ENCODE results near the gene BMI1.

DNA sequence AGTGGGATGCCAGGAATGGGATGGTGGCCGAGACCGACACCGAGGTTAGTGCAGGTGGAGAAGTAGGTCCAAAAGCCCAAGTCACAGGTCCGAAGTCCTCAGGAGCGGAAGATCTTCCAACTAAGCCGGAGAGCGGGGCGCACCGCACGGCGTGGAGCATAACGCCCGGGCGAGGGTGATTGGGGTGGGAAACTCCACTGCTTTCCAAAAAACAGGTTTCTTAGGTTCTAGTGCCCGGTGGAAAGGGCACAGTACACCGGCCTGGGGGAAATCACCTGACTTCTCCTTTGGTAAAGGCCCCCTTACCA, 13.0 kb downstream of the BMI1 start:
- TF ChIP-seq POLR2A (IDR thresholded peaks at IDR 0.05) = no peak
- no peak for TF ChIP-seq POLR2AphosphoS5 (IDR thresholded peaks at IDR 0.05)
- TF ChIP-seq, protein P1, sequence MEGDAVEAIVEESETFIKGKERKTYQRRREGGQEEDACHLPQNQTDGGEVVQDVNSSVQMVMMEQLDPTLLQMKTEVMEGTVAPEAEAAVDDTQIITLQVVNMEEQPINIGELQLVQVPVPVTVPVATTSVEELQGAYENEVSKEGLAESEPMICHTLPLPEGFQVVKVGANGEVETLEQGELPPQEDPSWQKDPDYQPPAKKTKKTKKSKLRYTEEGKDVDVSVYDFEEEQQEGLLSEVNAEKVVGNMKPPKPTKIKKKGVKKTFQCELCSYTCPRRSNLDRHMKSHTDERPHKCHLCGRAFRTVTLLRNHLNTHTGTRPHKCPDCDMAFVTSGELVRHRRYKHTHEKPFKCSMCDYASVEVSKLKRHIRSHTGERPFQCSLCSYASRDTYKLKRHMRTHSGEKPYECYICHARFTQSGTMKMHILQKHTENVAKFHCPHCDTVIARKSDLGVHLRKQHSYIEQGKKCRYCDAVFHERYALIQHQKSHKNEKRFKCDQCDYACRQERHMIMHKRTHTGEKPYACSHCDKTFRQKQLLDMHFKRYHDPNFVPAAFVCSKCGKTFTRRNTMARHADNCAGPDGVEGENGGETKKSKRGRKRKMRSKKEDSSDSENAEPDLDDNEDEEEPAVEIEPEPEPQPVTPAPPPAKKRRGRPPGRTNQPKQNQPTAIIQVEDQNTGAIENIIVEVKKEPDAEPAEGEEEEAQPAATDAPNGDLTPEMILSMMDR (IDR thresholded peaks at IDR 0.05) = no peak
- no peak for TF ChIP-seq EP300 (IDR thresholded peaks at IDR 0.05; ENCODE audit: low read depth)
